HG03045 (cell line): Measurements from ENCODE around the gene DHRS3.

Experiments
- ATAC-seq: cut with Tn5 transposase; IDR thresholded peaks from one replicate; pipeline ENCODE4 v1.9.1; 2021; ENCODE audit warnings: mild to moderate bottlenecking, moderate library complexity; ENCODE audit not compliant: unreplicated experiment

The DHRS3 gene

DNA sequence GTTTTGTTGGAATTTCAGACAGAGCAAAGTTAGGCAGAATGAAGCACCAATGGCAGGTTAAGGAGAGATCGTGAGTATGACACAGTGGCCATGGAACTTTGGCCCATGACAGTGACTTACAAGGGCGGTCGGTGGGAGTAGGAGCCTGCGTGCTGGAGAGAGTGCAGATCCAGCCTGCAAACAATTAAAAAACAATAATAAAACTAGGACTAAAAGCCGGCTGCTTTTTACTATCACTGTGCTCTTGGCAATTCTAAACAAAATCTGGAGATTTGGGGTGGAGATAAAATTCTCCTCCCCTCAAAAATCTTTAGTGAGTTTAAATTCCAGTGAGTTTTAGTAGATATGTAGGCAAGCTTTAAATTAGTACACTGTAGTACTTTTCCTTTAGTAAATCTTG, 96.9 kb downstream of the DHRS3 start:
- no peak for ATAC-seq

GRCh38 chr1:12519693-12520364, 98.2 kb downstream of the DHRS3 start:
- ATAC-seq = no peak

GRCh38 chr1:12518931-12519692, 98.9 kb downstream of the DHRS3 start:
- ATAC-seq = no peak
